ENCODE data around the gene TLE6. TPM values are rescaled to one million over a fixed set of nuclear protein-coding genes. Genes with fewer than 3 reads are reported as not detected.

TLE6 gene
- polyA plus RNA-seq, 1 experiment, result 0.26 TPM

- Histone ChIP-seq H3K4me3 (ENCODE audit: low read depth, low read length) (no peak overlapping the region), H3K36me3 (ENCODE audit: control insufficient read depth, insufficient read depth, low read length) (no peaks in the 10 kb centered on the region), H3K27me3 (ENCODE audit: control insufficient read depth, insufficient read depth, low read length) (peaks cover 23% of the 10 kb centered on the region)
- ChIA-PET POLR2A (no interaction called here), CTCF (no interaction called here)
- TF ChIP-seq, protein P1, sequence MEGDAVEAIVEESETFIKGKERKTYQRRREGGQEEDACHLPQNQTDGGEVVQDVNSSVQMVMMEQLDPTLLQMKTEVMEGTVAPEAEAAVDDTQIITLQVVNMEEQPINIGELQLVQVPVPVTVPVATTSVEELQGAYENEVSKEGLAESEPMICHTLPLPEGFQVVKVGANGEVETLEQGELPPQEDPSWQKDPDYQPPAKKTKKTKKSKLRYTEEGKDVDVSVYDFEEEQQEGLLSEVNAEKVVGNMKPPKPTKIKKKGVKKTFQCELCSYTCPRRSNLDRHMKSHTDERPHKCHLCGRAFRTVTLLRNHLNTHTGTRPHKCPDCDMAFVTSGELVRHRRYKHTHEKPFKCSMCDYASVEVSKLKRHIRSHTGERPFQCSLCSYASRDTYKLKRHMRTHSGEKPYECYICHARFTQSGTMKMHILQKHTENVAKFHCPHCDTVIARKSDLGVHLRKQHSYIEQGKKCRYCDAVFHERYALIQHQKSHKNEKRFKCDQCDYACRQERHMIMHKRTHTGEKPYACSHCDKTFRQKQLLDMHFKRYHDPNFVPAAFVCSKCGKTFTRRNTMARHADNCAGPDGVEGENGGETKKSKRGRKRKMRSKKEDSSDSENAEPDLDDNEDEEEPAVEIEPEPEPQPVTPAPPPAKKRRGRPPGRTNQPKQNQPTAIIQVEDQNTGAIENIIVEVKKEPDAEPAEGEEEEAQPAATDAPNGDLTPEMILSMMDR (IDR thresholded peaks at IDR 0.05; ENCODE audit: insufficient read depth, low read depth, low read length), result no peak
- DNase-seq (ENCODE audit: low read depth), result no peak
Observed at GRCh38 chr19:3033595-3034405, 56.4 kb downstream of the TLE6 start.

DNA sequence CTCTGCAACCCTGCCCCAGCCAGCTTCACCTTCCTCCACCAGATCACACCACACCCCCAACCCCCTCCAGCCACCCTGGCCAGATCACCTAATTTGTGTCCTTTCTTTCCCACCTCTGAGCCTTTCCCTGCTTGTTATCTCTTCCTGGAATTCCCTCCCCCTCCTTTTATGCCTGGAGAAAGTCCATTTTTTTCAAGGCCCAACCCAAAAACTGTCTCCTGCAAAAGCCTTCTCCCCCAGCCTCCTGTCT lies 57.0 kb downstream of the TLE6 start:
- Histone ChIP-seq H3K27me3 (ENCODE audit: control insufficient read depth, insufficient read depth, low read length) (peaks cover 23% of the 10 kb centered on the region), H3K36me3 (ENCODE audit: control insufficient read depth, insufficient read depth, low read length) (no peaks in the 10 kb centered on the region), H3K4me3 (ENCODE audit: low read depth, low read length) (no peak overlapping the region)
- no peak for DNase-seq (ENCODE audit: low read depth)
- CTCF ChIA-PET, result interaction anchor here (2.0 kb wide), 1 partner anchor 94 kb away, joined by 7 read pairs; no protein-coding TSS in a partner anchor
- POLR2A ChIA-PET, result no interaction called here
- TF ChIP-seq, protein P1 (IDR thresholded peaks at IDR 0.05; ENCODE audit: insufficient read depth, low read depth, low read length), result no peak

DNA sequence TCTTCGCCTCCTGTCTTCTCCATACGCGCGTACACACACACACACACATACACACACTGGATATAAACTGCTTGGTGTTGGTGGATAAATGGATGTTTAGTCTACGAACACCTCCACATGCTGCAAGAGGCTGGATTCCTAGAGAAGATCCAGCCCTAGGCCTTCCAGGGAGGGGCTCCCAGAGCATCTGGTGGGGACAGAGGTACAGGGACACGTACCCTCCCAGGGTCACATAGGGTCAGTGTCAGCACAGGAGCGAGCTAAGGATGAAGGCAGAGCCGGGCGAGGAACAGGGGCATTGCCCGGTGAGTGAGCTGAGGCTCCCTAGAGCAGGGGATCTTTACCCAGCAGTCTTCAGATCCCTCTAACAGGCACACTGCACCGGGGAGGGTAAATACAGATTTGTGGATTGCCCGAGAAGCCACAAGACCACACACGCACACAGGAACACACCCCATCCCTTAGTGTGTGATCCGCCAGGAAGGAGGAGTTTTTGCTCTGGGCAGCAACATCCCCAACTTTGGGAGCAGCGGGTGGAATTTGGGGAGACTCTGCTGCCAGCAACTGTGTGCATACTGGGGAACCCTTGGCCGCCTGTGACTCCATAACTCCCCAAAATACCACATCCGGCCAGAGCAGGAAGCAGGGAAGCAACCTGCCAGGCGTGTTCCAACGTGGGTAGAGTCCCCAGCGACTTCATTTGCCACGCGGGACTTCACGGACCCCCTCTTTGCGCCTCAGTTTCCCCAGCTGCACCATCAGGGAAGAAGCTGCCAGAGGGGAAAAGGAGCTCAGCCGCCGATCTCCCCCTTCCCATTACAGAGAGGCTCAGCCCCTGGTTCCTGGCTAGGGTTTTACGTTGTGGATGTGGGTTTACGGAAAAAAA lies 57.5 kb downstream of the TLE6 start:
- no peak for DNase-seq (ENCODE audit: low read depth)
- Histone ChIP-seq H3K4me3 (ENCODE audit: low read depth, low read length) (peak overlapping the region; percentile 47), H3K27me3 (ENCODE audit: control insufficient read depth, insufficient read depth, low read length) (peaks cover 20% of the 10 kb centered on the region), H3K36me3 (ENCODE audit: control insufficient read depth, insufficient read depth, low read length) (no peaks in the 10 kb centered on the region)
- POLR2A ChIA-PET, result interaction anchor here (0.6 to 1.5 kb wide), 2 partner anchors 11 to 559 kb away, joined by 8 read pairs; partner anchors contain the start of gene GADD45B
- TF ChIP-seq, protein P1 (IDR thresholded peaks at IDR 0.05; ENCODE audit: insufficient read depth, low read depth, low read length), result no peak
- CTCF ChIA-PET, result interaction anchor here (1.0 to 2.0 kb wide), 5 partner anchors 11 to 94 kb away, joined by 3 to 7 read pairs (median 5); no protein-coding TSS in a partner anchor

GRCh38 chr19:3035542-3036118 lies 58.3 kb downstream of the TLE6 start:
- H3K4me3 ChIP-seq (ENCODE audit: low read depth, low read length), result peak overlapping the region; percentile 47
- peak; percentile 86 for DNase-seq (ENCODE audit: low read depth)
- POLR2A ChIA-PET, result interaction anchor here (0.6 to 1.5 kb wide), 2 partner anchors 12 to 560 kb away, joined by 8 read pairs; partner anchors contain the start of gene GADD45B
- CTCF ChIA-PET, result interaction anchor here (0.7 to 2.0 kb wide), 14 partner anchors 10 to 97 kb away, joined by 3 to 7 read pairs (median 4); no protein-coding TSS in a partner anchor
- H3K36me3 ChIP-seq (ENCODE audit: control insufficient read depth, insufficient read depth, low read length), result no peaks in the 10 kb centered on the region
- TF ChIP-seq, protein P1 (IDR thresholded peaks at IDR 0.05; ENCODE audit: insufficient read depth, low read depth, low read length), result no peak
- H3K27me3 ChIP-seq (ENCODE audit: control insufficient read depth, insufficient read depth, low read length), result peaks cover 14% of the 10 kb centered on the region
